Activated CD4-positive, alpha-beta T cell treated with anti-CD3 and anti-CD28 coated beads, Interleukin-2, Interleukin-6, amounts not matched to agents 100 ng/mL and 50 ng/mL, durations not matched to agents 16 hours and 8 hours (primary cell): ENCODE results near the gene ISCA1.

Experiments used
- DNase-seq: peaks from one replicate; pipeline ENCODE4 v3.0.0-alpha.2; 2020

ISCA1 gene

GRCh38 chr9:86219606-86220005, 62.7 kb downstream of the ISCA1 start:
- DNase-seq = no peak

GRCh38 chr9:86217076-86217755, 65.1 kb downstream of the ISCA1 start:
- DNase-seq = no peak
